Limb (tissue), 2 donors: ENCODE data around the gene PDS5B.
"Not testable (repeated sequence)": the region's sequence is repeated elsewhere in the genome, so short reads cannot be mapped to it uniquely, and the experiment has no call there.

Experiments
- DNase-seq, 2 donors: peaks; one replicate each; pipeline ENCODE4 v3.0.0-alpha.2; 2016; ENCODE audit errors: extremely low spot score in 2 of 2

The PDS5B gene

DNA sequence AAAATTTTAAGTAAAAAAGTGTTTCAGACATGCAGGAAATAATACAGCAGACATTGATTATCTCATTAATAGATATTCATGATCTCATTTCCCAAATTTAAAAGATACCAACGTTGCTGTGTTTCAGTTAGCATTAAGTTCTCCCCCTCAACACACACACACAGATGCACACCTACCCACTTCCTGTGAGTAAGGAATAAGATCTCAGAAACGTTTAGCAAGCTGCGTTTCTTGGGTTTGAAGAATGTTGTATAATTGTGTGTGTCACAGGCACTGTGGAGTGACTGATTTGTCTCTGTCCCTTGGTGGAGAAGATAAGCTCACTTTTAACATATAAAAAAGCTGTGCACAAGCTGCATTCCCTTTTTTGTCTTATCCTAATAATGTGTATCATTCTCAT, 196.8 kb downstream of the PDS5B start:
- no peak for DNase-seq

DNA sequence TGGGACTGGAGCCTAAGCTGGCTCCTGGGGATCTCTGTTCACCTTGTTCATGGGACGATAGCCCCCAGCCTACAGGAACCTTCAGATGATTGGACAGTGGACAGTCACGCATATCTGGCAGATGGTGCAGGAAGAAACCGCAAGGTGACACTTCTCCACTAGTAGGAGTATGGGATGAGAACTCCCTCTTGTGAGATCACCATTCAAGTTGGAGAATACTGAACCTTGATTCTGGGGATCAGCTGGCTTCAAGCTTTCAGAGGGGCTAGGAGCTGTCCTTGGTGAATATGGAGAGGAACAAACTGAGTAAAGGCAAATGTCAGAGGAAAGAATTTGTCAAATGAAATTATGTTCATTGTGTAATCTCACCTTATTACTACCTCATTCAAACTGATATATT, 204.5 kb downstream of the PDS5B start:
- no peak for DNase-seq

DNA sequence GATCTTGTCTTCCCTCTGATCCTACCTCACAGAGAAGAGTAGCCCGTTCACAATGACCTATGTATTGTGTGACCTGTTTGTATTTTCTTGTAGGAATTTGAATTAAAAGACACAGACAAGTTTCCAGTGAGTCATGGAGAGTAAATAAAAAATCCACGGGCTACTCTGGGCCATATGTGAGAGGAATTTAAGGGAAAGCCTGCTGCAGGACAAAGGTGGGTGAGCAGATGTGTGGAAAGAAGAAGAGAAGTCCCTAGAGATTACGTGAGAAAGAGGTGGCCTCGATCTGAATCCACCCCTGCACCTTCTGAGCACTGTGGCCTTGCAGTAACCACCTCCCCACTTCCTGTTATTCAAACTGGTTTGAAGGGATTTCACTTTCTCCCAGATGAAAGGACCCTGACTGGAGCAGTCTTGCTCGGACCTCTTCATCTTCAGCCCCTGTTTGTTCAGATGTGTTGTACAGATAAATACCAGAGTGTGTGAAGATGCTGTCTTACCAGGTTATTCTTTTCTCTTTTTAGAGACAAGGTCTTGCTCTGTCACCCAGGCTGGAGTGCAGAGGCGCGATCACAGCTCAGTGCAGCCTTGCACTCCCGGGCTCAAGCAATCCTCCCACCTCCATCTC, 205.4 kb downstream of the PDS5B start:
- no peak for DNase-seq

DNA sequence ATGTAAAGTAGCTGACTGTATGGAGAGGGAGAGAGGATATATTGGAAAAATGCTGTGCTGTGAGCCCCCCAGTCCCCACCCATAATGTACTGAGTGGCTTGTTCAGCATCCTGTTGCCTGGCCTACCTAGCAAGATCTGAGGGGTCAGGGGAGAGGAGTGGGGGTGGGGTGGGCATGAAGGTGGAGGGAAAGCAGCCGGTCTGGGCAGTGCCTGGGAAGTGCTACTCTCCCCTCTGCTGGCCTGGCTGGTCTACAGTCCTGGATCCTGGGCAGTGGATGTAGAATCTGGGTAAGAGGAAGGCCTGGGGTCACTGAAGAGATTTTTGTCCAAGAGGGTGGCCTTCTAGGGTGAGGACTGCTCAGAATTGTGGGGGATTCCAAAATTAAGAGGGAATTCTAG, 210.5 kb downstream of the PDS5B start:
- no peak for DNase-seq

DNA sequence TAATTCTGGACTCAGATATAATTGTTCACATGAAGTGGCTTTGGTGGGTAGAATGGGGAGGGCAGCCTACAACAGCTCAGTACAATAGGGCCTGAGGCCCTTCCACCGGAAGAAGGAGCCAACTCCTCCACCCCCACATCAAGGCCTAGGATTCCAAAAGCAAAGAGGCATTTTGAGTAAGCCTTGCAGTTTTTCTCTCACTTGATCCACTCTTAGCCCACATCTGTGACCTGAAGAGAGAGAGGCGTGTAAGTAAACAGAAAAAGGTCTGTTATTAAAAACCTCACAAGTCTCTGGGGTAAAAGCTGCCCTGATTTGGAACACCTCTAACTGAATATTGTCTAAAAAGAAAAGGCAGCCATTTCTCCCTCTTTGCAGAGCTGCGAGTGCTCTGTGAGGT, 215.9 kb downstream of the PDS5B start:
- DNase-seq: no peak

DNA sequence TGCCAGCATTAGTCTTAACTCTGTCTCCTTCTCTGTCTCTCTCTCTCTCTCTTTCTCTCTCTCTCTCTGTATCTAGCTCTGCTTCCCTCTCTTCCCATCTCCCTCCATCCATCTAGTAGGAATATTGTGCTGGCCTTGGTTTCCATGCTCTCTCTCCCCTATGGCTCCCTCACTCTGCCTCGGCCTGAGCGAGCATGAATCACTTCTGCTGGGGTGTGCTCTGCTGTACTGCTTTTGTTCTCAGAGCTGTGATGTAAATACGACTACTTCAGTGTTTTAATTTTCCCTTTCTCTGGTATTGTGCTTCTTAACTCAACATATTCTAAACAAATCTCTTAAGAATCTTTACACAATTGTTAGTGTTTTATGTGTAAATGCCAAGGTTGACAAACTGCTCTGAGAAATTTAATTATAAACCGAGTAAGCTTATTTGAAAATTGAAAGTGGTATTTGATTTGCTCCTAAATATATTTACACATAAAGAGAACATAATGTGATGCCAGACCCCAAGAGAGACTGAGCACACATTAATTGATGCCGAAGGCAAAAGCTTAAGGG, 218.5 kb downstream of the PDS5B start:
- DNase-seq: no peak

DNA sequence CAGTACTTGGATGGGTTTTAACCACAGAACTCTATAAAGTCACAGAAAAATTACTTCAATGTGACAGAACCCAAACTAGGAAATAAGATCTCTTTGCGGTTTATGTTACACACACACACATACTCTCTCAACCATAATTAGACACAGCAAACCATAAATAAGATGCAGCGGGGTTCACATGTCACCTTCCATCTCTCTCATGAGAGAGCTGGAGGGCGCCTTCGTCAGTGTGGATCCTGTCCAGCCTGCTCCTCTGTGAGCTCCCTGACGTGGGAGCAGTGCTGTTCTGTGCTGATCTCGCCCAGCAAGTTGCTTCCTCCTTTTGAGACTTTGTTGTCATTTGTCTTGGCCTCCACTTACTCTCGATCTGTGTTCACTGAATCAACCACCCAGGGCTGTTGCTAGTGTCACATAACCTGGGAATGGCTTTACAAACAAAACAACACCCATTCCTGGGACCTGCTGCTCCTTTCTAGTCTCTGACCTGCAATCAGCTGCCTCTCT, 225.1 kb downstream of the PDS5B start:
- no peak for DNase-seq

DNA sequence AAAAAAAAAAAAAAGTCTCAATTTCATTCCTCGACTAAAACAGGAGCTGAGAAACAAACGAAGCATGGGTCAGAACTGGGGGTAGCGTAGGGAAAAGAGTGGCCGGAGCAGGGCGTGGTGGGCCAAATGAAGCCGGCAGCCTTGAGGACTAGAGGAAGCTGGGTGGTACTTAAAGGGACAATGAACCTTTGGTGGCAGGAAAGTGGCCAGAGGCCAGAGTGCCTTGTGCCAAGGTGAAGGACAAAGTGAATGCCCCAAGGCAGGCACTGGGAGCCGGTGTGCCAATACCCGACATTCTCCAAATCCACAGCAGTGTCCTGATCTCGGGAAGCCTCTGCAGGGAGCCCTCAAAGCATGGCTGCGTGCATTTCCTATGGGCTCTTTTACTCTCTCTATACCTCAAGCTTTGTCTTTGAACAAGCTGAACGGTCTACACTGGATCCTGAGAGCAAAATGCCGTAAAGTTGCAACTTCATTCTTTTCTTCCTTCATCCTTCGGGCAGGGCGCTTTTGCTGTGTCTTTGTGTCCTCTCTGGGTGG, 235.0 kb downstream of the PDS5B start:
- DNase-seq: no peak

DNA sequence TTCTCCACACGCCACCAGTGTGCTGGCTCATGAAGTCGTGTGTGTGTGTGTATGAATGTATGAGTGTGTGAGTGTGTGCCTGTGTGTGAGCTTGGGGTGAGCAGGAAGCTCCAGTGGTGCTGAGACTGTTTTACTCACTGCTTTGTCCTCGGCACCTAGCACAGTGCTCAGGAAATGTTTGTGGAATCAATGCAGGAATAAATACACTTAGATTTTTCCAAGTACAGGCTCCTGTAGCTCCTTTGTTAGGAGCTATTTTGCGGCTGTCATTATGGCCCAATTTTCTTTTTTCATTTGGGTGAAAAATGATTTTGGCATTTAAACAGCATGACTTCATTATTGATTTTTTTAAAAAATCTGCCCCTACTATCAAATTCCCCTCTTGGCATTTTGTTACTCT, 236.5 kb downstream of the PDS5B start:
- no peak for DNase-seq

DNA sequence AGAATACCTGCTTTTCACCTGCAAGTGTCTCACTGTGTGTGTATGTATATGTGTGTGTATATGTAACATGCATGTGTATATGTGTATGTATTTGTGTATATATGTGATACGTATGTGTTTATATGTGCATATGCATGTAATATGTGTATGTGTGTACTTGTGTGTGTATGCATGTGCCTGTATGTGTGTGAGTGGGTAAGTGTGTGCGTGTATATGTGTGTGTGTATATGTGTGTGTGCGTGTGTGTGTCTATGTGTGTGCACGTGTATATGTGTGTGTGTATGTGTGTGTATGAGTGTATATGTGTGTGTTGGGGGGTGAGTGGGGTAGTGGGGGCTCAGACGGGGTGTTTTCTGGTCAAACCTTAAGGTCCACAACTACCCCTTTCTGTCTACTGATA, 237.3 kb downstream of the PDS5B start:
- no peak for DNase-seq

DNA sequence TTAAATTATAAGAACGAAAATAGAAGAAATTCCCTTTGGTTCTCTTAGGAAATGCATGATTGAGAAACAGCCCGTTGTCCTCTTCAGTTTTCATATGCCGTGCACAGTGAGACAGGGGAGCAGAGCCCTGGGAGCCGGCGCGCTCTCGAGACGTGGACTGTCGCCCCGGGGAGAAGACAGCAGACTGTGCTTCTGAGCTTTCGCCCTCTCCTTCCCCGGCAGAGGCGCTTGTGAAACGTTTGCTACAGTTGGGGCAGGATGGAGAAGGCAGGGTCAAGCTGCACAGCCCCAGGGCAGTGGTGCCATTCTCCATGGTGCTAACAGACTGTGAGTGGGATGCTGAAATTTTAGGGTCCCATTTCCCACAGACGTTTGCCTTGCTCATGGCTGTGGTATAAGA, 237.8 kb downstream of the PDS5B start:
- DNase-seq: no peak

DNA sequence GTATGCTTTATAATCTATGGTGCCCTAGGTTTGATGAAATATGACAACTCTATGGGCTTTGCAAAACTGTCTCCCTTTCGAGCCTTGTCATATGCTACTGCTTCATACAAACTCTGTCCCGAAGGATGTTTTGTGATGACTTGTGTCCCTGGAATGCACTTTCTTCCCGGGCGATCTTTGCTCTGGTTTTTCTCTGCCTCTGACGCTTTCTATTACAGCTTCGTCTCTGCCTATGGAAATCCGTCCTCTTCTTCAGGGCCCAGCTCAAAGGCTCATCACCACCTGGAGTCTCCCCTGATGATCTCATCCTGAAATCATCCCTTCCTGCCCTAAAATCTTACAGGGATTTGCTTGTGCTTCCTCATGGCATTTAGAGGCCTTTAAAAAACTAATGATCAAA, 238.4 kb downstream of the PDS5B start:
- no peak for DNase-seq

DNA sequence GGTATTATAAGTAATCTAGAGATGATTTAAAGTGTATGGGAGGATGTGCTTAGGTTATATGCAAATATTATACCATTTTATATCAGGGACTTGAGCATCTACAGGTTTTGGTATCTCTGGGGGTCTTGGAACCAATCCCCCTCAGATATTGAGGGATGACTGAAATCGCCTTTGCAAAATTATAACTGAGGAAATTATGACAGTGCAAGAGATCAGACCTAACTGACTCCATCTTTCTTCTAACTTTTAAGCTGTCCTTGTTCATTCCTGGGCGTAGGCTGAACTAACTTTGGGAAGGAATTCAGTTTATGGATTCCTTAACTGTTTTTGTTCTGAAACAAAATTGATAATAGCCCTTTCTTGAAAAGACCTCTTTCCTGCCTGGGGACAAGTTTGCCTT, 239.2 kb downstream of the PDS5B start:
- no peak for DNase-seq

DNA sequence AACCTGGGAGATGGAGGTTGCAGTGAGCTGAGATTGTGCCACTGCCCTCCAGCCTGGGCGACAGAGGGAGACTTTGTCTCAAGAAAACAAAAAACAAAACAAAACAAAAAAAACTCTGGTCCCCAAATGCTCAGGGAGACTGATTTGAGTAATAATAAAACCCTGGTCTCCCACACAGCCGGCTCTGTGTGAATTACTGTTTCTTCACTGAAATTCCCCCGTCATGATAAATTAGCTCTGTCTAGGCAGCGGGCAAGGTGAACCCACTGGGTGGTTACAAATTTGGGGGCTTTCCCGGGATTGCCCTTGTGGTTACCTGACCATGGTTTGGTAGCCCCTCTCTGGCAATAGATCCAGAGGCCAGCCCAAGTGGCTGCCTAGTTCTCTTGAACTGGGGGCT, 240.1 kb downstream of the PDS5B start:
- DNase-seq: not testable (repeated sequence)
